Panc1 (cell line): ENCODE results near the gene MFGE8. TPM values are rescaled to one million over a fixed set of nuclear protein-coding genes. Genes with fewer than 3 reads are reported as not detected.

Source experiments
- ATAC-seq: fragments of 200-7000 bp; cut with Tn5 transposase; 2 replicates; pipeline ENCODE4 v1.9.1; 2020; ENCODE audit warnings: mild to moderate bottlenecking, moderate library complexity
- BruUV-seq: library from RNA; stranded (reverse); fragments of 400-500 nt; replicated peaks from 2 replicates; lab custom pipeline; 2021; lab: Mats Ljungman, UMichigan
- CTCF ChIA-PET: fragments of 300-600 bp; sonication (Branson Sonifier 250); formaldehyde crosslinking; loops from one replicate; lab custom pipeline; 2022; ENCODE audit warnings: antibody characterized with exemption; lab: Charles Lee
- POLR2A ChIA-PET: fragments of 300-600 bp; sonication (Branson Sonifier 250); formaldehyde crosslinking; loops from one replicate; lab custom pipeline; 2022; ENCODE audit warnings: antibody characterized with exemption; lab: Charles Lee
- DNase-seq: peaks from one replicate; pipeline ENCODE4 v3.0.0-alpha.2; 2010; ENCODE audit warnings: low read depth, low spot score
- H3K27ac ChIP-seq: 2 replicates; pipeline ENCODE4 v1.5.1; 2011; ENCODE audit warnings: mild to moderate bottlenecking, low read length, inconsistent platforms
- H3K27me3 ChIP-seq: fragments of 200-500 bp; sonication (Bioruptor generic); 2 replicates; pipeline ENCODE4 v1.6.0; 2014; ENCODE audit warnings: low read length, inconsistent platforms; ENCODE audit not compliant: control insufficient read depth, insufficient read depth
- H3K36me3 ChIP-seq: fragments of 200-500 bp; sonication (Bioruptor generic); 2 replicates; pipeline ENCODE4 v1.5.1; 2014; ENCODE audit warnings: inconsistent platforms, mild to moderate bottlenecking, low read length, moderate library complexity; ENCODE audit not compliant: control insufficient read depth, insufficient read depth
- H3K4me1 ChIP-seq: 2 replicates; pipeline ENCODE4 v1.5.1; 2011; ENCODE audit warnings: inconsistent platforms, mild to moderate bottlenecking, low read length, moderate library complexity; ENCODE audit not compliant: control insufficient read depth, insufficient read depth
- H3K4me3 ChIP-seq, 2 experiments: 2 replicates each; pipeline ENCODE4 v1.5.1; 2011 to 2012; ENCODE audit warnings: low read depth in 2 of 2, low read length in 2 of 2, mild to moderate bottlenecking in 2 of 2, inconsistent platforms in 1 of 2, moderate library complexity in 1 of 2
- H3K9me3 ChIP-seq: fragments of 200-500 bp; sonication (Bioruptor generic); 2 replicates; pipeline ENCODE4 v1.5.1; 2014; ENCODE audit warnings: low read depth, mild to moderate bottlenecking, inconsistent platforms, low read length, moderate library complexity; ENCODE audit not compliant: control insufficient read depth, insufficient read depth
- POLR2AphosphoS5 ChIP-seq: IDR thresholded peaks from 2 replicates; pipeline ENCODE4 v1.6.1; 2012; ENCODE audit warnings: mild to moderate bottlenecking, low read depth, low read length, moderate library complexity
- SIN3A ChIP-seq: IDR thresholded peaks from 2 replicates; pipeline ENCODE4 v1.6.1; 2012; ENCODE audit warnings: low read depth, mild to moderate bottlenecking, low read length, moderate library complexity, borderline replicate concordance; ENCODE audit not compliant: insufficient read depth
- TCF7L2 ChIP-seq: IDR thresholded peaks from 2 replicates; pipeline ENCODE4 v1.6.1; 2011; ENCODE audit warnings: mild to moderate bottlenecking, low read depth, low read length, inconsistent platforms
- in situ Hi-C: cut with HindIII; loops from 2 replicates; pipeline ENCODE4 v1.10.0; 2016; ENCODE audit warnings: low sequenced_read_pairs, low pct_unique_long_range_greater_than_20kb
- intact Hi-C: fragments of 100-400 bp; cut with micrococcal nuclease; formaldehyde crosslinking; loops from one replicate; pipeline ENCODE4 v1.10.0; 2022; ENCODE audit not compliant: unreplicated experiment
- total RNA-seq: library from RNA; stranded (reverse); gene quantifications from one replicate; pipeline ENCODE4 v1.2.1, GENCODE V29; 2021; ENCODE audit not compliant: unreplicated experiment
- TF ChIP-seq, protein P1 (sequence below): fragments of 450-650 bp; IDR thresholded peaks from 2 replicates; pipeline ENCODE4 v1.5.1; 2017; ENCODE audit warnings: mild to moderate bottlenecking
- TF ChIP-seq, protein P2 (sequence below), 2 experiments: IDR thresholded peaks; 2 replicates each; pipeline ENCODE4 v1.6.1; 2011 to 2012; ENCODE audit warnings: low read depth in 2 of 2, control low read depth in 1 of 2, low read length in 1 of 2, mild to moderate bottlenecking in 1 of 2, moderate library complexity in 1 of 2; ENCODE audit not compliant: insufficient read depth in 1 of 2

The MFGE8 gene
- total RNA-seq, 1 experiment from 2014 or later: 1,799 TPM

DNA sequence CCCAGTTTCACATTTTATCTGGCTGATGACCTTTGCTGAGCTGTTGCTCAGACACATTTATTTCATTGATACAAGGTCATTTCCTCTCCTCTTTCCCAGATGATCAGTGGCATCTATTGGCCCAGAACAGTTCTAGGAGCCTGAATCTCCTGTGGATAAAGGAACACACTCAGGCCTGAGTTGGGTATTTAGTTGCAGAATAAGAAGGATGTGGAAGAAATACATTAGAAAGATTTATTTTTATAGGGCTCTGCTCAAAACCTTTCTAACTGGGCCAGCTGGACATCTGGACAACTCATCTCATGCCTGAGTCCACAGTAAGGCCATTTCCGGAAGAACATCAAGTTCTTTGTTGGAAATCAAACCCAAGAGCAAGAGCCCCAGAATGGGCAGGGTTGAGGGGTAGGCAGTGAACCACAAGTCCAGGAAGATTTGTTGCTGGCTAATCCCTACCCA is 19.7 kb upstream of the MFGE8 start:
- Histone ChIP-seq H3K9me3 (no peaks in the 10 kb centered on the region), H3K27ac (peak overlapping the region; percentile 62; the same call in 1 of the 2 replicates), H3K27me3 (no peaks in the 10 kb centered on the region), H3K36me3 (no peaks in the 10 kb centered on the region), H3K4me1 (0 out of 2 replicates have a peak, but pooled peaks cover 3% of the 10 kb centered on the region), H3K4me3 (no peak overlapping the region)
- TF ChIP-seq SIN3A: no peak
- TF ChIP-seq, protein P1, sequence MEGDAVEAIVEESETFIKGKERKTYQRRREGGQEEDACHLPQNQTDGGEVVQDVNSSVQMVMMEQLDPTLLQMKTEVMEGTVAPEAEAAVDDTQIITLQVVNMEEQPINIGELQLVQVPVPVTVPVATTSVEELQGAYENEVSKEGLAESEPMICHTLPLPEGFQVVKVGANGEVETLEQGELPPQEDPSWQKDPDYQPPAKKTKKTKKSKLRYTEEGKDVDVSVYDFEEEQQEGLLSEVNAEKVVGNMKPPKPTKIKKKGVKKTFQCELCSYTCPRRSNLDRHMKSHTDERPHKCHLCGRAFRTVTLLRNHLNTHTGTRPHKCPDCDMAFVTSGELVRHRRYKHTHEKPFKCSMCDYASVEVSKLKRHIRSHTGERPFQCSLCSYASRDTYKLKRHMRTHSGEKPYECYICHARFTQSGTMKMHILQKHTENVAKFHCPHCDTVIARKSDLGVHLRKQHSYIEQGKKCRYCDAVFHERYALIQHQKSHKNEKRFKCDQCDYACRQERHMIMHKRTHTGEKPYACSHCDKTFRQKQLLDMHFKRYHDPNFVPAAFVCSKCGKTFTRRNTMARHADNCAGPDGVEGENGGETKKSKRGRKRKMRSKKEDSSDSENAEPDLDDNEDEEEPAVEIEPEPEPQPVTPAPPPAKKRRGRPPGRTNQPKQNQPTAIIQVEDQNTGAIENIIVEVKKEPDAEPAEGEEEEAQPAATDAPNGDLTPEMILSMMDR: no peak
- no peak for TF ChIP-seq TCF7L2
- TF ChIP-seq, protein P2, sequence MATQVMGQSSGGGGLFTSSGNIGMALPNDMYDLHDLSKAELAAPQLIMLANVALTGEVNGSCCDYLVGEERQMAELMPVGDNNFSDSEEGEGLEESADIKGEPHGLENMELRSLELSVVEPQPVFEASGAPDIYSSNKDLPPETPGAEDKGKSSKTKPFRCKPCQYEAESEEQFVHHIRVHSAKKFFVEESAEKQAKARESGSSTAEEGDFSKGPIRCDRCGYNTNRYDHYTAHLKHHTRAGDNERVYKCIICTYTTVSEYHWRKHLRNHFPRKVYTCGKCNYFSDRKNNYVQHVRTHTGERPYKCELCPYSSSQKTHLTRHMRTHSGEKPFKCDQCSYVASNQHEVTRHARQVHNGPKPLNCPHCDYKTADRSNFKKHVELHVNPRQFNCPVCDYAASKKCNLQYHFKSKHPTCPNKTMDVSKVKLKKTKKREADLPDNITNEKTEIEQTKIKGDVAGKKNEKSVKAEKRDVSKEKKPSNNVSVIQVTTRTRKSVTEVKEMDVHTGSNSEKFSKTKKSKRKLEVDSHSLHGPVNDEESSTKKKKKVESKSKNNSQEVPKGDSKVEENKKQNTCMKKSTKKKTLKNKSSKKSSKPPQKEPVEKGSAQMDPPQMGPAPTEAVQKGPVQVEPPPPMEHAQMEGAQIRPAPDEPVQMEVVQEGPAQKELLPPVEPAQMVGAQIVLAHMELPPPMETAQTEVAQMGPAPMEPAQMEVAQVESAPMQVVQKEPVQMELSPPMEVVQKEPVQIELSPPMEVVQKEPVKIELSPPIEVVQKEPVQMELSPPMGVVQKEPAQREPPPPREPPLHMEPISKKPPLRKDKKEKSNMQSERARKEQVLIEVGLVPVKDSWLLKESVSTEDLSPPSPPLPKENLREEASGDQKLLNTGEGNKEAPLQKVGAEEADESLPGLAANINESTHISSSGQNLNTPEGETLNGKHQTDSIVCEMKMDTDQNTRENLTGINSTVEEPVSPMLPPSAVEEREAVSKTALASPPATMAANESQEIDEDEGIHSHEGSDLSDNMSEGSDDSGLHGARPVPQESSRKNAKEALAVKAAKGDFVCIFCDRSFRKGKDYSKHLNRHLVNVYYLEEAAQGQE (IDR thresholded peaks at IDR 0.05; ENCODE audit: insufficient read depth in 1 of 2, low read depth in 2 of 2, low read length in 1 of 2): no peak
- no peak for TF ChIP-seq POLR2AphosphoS5
- no peak for ATAC-seq
- ChIA-PET POLR2A (no interaction called here), CTCF (no interaction called here)
- no peak for DNase-seq
- in situ Hi-C loops: no loop called here
- BruUV-seq: no TSS peak
- intact Hi-C loops: no loop called here

DNA sequence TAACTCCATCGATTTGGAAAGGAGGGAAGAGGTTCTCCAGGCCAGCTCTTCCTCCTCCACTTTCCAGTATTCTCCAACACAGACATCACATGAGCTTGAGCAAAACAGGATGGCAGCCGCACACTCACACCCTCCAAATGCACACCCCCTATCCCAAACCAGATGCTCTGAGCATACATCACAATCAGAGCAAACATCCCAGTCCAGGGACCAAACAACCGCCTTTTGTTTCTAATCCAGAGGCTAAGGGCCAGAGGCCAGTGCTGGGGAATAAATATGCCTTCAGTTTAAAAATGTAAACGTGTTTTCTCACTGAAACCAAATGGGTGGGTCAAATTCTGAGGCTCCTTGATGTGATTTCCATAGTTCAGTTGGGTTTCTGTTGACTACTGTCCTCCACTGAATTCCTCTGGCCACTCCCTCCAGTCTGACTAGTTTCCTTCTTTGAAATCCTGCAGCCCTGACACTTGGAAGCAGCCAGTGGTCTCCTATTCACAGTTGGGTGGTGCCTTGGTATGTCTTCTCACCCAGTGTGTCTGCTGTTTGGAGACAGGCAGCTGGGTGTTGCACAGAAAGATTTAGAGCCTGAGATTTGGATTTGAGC is 19.2 kb upstream of the MFGE8 start:
- TF ChIP-seq TCF7L2: no peak
- TF ChIP-seq, protein P1: no peak
- TF ChIP-seq SIN3A: no peak
- no peak for TF ChIP-seq POLR2AphosphoS5
- Histone ChIP-seq H3K36me3 (no peaks in the 10 kb centered on the region), H3K27me3 (no peaks in the 10 kb centered on the region), H3K27ac (peak overlapping the region; percentile 62; the same call in 1 of the 2 replicates), H3K9me3 (no peaks in the 10 kb centered on the region), H3K4me3 (no peak overlapping the region), H3K4me1 (0 out of 2 replicates have a peak, but pooled peaks cover 3% of the 10 kb centered on the region)
- intact Hi-C loops: no loop called here
- BruUV-seq: no TSS peak
- ATAC-seq (0 out of 2 replicates have a peak, but pooled peaks have one; percentile 27), DNase-seq (no peak)
- in situ Hi-C loops: no loop called here
- POLR2A ChIA-PET: no interaction called here
- CTCF ChIA-PET: no interaction called here
